Central memory CD8-positive, alpha-beta T cell (primary cell): Measurements from ENCODE around the gene SP6.

Experiments used
- ATAC-seq: fragments of 150-1000 bp; cut with Tn5 transposase; replicated peaks from 2 replicates; pipeline ENCODE4 v1.10.0; 2022; ENCODE audit warnings: mild to moderate bottlenecking, moderate FRiP score, moderate number of reproducible peaks; ENCODE audit not compliant: poor library complexity, severe bottlenecking; ENCODE audit errors: extremely low read depth
- DNase-seq, 2 donors: peaks; one replicate each; pipeline ENCODE4 v3.0.0; 2021; ENCODE audit warnings: low spot score in 2 of 2
- H3K27ac Mint-ChIP-seq: one replicate; pipeline ENCODE4 v1.8.0; 2022; ENCODE audit warnings: low read depth, mild to moderate bottlenecking, moderate library complexity, mixed read lengths
- H3K27me3 Mint-ChIP-seq: one replicate; pipeline ENCODE4 v1.8.0; 2022; ENCODE audit warnings: mixed read lengths
- H3K36me3 Mint-ChIP-seq: one replicate; pipeline ENCODE4 v1.8.0; 2022; ENCODE audit warnings: mild to moderate bottlenecking, moderate library complexity, mixed read lengths; ENCODE audit not compliant: insufficient read depth
- H3K4me1 Mint-ChIP-seq: one replicate; pipeline ENCODE4 v1.8.0; 2022; ENCODE audit warnings: mixed read lengths
- H3K4me3 Mint-ChIP-seq: one replicate; pipeline ENCODE4 v1.8.0; 2022; ENCODE audit warnings: mild to moderate bottlenecking, moderate library complexity, mixed read lengths
- H3K9me3 Mint-ChIP-seq: one replicate; pipeline ENCODE4 v1.8.0; 2022; ENCODE audit warnings: mixed read lengths

SP6 gene

GRCh38 chr17:47816947-47817346 lies 34.0 kb downstream of the SP6 start:
- no peak for ATAC-seq
- Mint-ChIP-seq H3K27ac (no peak overlapping the region), H3K4me3 (no peak overlapping the region), H3K36me3 (peaks cover 42% of the 10 kb centered on the region), H3K4me1 (peaks cover 31% of the 10 kb centered on the region), H3K27me3 (no peaks in the 10 kb centered on the region), H3K9me3 (no peaks in the 10 kb centered on the region)
- no peak for DNase-seq

GRCh38 chr17:47816111-47816735 lies 34.7 kb downstream of the SP6 start:
- no peak for ATAC-seq
- no peak overlapping the region for H3K27ac Mint-ChIP-seq
- no peak for DNase-seq
- peaks cover 31% of the 10 kb centered on the region for H3K4me1 Mint-ChIP-seq
- H3K4me3 Mint-ChIP-seq = no peak overlapping the region
- peaks cover 44% of the 10 kb centered on the region for H3K36me3 Mint-ChIP-seq
- H3K27me3 Mint-ChIP-seq = no peaks in the 10 kb centered on the region
- H3K9me3 Mint-ChIP-seq = no peaks in the 10 kb centered on the region

DNA sequence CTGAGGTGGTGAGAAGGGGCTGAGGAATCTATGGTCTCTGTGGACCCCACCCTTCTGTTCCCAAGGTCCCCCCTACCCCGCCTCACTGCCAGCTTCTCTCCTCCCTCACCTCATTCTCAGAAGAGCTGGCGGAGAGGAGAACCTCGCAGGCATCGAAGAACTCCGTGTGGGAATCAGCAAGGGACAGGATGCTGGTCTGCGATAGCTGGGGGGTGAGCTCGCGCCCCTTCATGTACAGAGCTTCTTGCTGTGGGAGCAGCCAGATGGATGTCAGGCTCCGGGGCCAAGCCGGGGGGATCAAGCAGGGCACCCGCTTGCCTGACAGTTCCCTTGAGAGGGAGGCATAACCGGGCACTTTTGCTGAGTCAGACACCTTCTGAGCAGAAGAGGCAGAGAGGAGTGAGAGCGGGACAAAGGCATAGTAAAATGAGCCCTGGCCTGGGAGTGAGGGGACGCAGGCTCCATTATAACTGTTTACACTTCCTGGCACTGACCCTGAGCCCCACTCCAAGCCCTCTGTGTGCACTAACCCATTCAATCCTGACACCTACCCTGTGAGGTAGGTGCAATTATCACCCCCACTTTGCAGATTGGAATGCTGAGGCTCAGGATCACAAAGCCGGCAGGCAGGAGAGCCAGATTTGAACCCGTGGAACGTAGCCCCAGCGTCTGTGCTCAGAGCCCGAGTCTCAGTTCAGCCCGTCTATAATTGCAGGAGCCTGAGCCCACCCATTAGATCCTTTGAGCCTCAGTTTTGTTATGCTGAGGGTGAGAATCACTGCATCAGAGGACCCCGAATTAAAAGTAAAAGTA lies 35.7 kb downstream of the SP6 start:
- H3K4me3 Mint-ChIP-seq = no peak overlapping the region
- ATAC-seq (no peak), DNase-seq (no peak)
- H3K4me1 Mint-ChIP-seq = peaks cover 31% of the 10 kb centered on the region
- no peaks in the 10 kb centered on the region for H3K9me3 Mint-ChIP-seq
- no peaks in the 10 kb centered on the region for H3K27me3 Mint-ChIP-seq
- peak overlapping the region; percentile 55 for H3K27ac Mint-ChIP-seq
- peaks cover 46% of the 10 kb centered on the region for H3K36me3 Mint-ChIP-seq

DNA sequence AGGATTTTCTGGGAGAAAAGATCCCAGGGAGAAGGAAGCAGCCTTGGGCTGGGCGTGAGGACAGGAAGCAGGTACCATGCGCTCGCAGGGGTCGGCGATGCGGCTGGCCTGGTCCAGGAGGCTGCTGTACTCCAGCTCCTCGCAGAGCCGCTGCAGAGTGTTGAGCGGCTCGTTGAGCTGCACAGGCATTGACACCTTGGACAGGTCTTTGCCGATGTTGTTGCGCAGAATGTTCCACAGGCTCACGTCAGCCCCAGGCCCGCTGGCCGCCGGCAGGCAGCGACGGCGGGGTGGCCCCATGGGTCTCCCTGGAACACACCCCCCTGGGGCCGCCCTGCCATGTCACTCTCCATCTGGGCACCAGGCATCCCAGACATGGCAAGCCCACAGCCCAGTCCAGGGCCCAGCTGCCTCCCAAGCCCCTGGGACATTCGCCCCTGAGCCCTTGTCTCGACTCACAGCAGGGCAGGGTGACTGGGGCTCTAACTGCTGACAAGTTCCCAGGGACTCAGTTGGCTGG lies 37.4 kb downstream of the SP6 start:
- H3K4me1 Mint-ChIP-seq = peaks cover 33% of the 10 kb centered on the region
- H3K9me3 Mint-ChIP-seq = no peaks in the 10 kb centered on the region
- no peak for DNase-seq
- H3K27me3 Mint-ChIP-seq = no peaks in the 10 kb centered on the region
- H3K27ac Mint-ChIP-seq = no peak overlapping the region
- ATAC-seq = no peak
- peaks cover 55% of the 10 kb centered on the region for H3K36me3 Mint-ChIP-seq
- H3K4me3 Mint-ChIP-seq = no peak overlapping the region

DNA sequence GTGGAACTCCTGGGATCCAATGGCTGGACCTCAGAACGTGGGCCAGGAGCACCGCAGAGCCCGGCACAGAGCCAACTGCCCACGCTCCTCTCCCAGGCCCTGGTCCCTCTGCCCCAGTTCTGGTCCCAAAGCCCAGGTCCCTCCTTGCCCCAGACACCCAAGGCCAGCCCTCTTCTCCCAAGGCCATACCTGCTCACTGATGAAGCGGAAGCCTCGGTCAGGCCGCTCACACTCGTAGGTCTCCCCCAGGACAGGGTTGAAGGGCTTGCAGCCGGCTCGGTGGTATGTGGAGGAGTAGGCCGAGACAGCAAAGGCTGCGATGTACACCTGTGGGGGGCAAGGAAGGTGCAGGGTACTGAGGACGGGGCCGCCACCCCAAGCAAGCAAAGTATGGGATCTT lies 37.9 kb downstream of the SP6 start:
- Mint-ChIP-seq H3K27me3 (no peaks in the 10 kb centered on the region), H3K27ac (no peak overlapping the region), H3K4me3 (no peak overlapping the region), H3K36me3 (peaks cover 56% of the 10 kb centered on the region), H3K9me3 (no peaks in the 10 kb centered on the region), H3K4me1 (peaks cover 33% of the 10 kb centered on the region)
- no peak for DNase-seq
- no peak for ATAC-seq

DNA sequence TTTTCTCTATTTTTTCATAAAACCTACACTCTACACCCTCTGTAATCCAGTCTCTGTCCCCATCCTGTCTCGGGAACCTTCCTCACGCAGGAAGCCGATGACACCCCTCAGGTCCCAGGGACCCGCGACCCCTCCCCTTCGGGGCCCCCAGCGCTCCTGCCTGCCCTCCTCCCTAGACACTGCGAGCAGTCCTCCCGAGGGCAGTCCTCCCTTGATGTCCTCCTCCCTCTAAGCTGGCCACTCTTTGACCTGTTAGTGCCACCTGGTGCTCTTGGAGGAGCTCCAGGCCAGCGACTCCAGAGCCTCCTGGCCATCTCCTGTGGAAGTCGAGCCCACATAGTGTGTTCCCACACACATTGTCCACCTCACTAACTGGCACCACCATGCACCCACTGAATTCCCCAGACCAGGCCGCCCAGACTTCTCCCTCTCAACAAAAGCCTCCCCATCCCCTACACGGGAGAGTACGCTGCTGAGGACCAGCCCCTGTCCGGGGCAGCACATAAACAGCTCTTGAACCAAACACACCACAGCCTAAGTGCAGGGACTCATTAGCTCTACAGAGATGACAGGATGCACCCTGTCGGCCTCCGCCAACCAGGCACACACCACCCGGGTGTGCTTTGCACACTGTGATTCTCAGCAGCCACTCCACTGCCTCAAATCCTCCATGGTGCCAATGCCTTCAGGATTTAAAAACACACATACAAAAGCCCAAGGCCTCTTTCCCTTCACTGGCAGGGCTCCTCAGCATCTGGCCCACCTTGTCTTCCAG lies 38.6 kb downstream of the SP6 start:
- no peak overlapping the region for H3K4me3 Mint-ChIP-seq

DNA sequence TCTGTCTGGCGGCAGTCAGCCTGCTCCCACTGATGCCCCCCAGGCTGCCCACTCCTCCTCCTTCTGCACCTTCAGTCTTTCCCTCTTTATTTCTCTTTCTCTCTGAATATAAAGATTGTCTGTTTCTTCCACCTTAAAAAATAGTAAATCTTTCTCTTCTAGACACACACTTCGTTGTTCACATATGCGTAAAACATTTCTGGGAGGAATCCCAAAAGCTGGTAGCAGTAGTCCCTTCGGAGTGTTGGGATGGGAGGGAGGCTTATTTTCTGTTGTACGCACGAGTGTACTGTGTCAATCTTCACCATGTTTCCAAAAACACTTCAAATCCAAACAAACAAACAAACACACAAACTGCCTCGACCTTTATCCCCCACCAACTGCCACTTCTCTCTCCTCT lies 39.3 kb downstream of the SP6 start:
- no peak for DNase-seq
- H3K27me3 Mint-ChIP-seq = no peaks in the 10 kb centered on the region
- no peak for ATAC-seq
- H3K9me3 Mint-ChIP-seq = no peaks in the 10 kb centered on the region
- H3K36me3 Mint-ChIP-seq = peaks cover 56% of the 10 kb centered on the region
- H3K4me1 Mint-ChIP-seq = peaks cover 33% of the 10 kb centered on the region
- H3K27ac Mint-ChIP-seq = peak overlapping the region; percentile 91
- H3K4me3 Mint-ChIP-seq = no peak overlapping the region

More for the DNA sequence above, 38.6 kb downstream of the SP6 start:
- DNase-seq (no peak), ATAC-seq (no peak)
- Mint-ChIP-seq H3K4me1 (peaks cover 33% of the 10 kb centered on the region), H3K36me3 (peaks cover 54% of the 10 kb centered on the region), H3K27me3 (no peaks in the 10 kb centered on the region), H3K27ac (peak overlapping the region; percentile 91), H3K9me3 (no peaks in the 10 kb centered on the region)

GRCh38 chr17:47810901-47811635 lies 39.9 kb downstream of the SP6 start:
- H3K36me3 Mint-ChIP-seq = peaks cover 57% of the 10 kb centered on the region
- peaks cover 33% of the 10 kb centered on the region for H3K4me1 Mint-ChIP-seq
- no peak for ATAC-seq
- H3K27ac Mint-ChIP-seq = peak overlapping the region; percentile 91
- DNase-seq = no peak
- H3K27me3 Mint-ChIP-seq = no peaks in the 10 kb centered on the region
- H3K9me3 Mint-ChIP-seq = no peaks in the 10 kb centered on the region
- no peak overlapping the region for H3K4me3 Mint-ChIP-seq

DNA sequence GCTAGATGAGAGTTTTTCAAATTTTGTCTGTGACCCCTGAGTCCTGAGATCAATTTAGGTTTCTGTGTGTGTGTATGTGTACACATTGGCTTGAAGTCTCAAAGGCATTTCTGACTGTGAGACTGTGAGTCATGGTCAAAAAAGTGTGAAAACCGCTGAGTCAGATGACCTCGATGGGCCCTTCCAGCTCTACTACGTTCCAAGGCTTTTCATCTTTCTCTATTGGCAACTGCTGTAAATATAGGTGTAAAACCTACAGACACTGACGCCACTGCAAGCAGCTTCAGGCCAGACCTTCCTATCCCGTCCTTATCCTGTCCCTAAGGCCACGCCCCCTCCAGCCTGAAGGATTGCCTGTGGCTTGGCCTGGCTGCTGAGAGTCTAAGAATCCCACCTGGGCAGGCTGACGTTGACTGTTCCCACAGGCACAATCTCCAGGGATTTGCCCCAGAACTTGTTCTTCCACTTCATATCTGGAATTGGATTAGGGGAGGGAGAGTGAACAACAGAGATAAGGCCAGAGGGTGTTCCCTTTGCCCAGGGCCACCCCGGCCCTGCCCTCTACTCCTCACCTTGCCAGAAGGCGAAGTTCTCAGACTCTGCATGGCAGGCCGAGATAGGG lies 40.7 kb downstream of the SP6 start:
- no peaks in the 10 kb centered on the region for H3K27me3 Mint-ChIP-seq
- H3K4me3 Mint-ChIP-seq = no peak overlapping the region
- H3K27ac Mint-ChIP-seq = peak overlapping the region; percentile 91
- H3K4me1 Mint-ChIP-seq = peaks cover 33% of the 10 kb centered on the region
- ATAC-seq (peak; percentile 82), DNase-seq (peak in 1 of 2 donors; percentile 36)
- H3K9me3 Mint-ChIP-seq = no peaks in the 10 kb centered on the region
- H3K36me3 Mint-ChIP-seq = peaks cover 55% of the 10 kb centered on the region

DNA sequence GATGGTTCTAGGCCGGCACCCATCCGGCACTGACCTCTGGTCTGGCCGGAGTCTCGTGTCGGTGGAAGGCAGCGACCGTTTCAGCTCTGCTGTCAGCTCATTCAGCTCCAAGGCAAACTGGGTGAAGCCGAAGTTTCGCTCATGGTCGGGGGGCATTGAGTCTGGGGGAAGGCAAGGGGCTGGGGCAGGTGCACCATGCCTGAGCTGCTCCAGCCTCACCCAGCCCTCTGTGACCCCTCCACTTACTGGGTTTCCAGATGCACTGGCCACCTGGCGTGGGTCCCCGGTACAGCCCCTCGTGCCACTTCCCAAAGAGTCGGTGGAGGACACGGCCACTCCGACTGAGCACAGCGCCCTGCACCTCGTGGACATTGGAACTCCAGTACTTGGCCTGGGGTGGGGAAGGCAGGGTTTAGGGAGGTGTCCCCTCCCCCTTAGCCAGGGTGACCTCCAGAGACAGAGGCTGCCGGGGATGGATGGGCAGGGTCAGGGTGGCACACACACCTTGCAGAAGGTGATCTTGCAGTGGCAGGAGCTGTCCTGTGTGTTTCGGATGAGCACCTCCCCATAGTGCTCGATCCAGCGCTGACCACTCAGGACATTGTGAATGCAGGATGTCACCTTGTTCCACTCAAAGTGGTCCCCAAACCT lies 42.0 kb downstream of the SP6 start:
- peaks cover 53% of the 10 kb centered on the region for H3K36me3 Mint-ChIP-seq
- no peak overlapping the region for H3K4me3 Mint-ChIP-seq
- no peaks in the 10 kb centered on the region for H3K27me3 Mint-ChIP-seq
- DNase-seq (no peak), ATAC-seq (no peak)
- no peaks in the 10 kb centered on the region for H3K9me3 Mint-ChIP-seq
- no peak overlapping the region for H3K27ac Mint-ChIP-seq
- peaks cover 33% of the 10 kb centered on the region for H3K4me1 Mint-ChIP-seq

- H3K27me3 Mint-ChIP-seq = no peaks in the 10 kb centered on the region
- no peak overlapping the region for H3K4me3 Mint-ChIP-seq
- H3K4me1 Mint-ChIP-seq = peaks cover 33% of the 10 kb centered on the region
- no peak for DNase-seq
- H3K27ac Mint-ChIP-seq = peak overlapping the region; percentile 84
- H3K9me3 Mint-ChIP-seq = no peaks in the 10 kb centered on the region
- no peak for ATAC-seq
- peaks cover 50% of the 10 kb centered on the region for H3K36me3 Mint-ChIP-seq
These were observed 42.7 kb downstream of the SP6 start for GRCh38 chr17:47808036-47808829.
